GM21825 (cell line): Measurements from ENCODE around the gene CPB2.

Source experiments
- ATAC-seq: cut with Tn5 transposase; IDR thresholded peaks from one replicate; pipeline ENCODE4 v1.9.1; 2021; ENCODE audit warnings: mild to moderate bottlenecking, moderate library complexity; ENCODE audit not compliant: unreplicated experiment

Gene CPB2

GRCh38 chr13:46101002-46101401 lies 3.8 kb downstream of the CPB2 start:
- ATAC-seq = no peak

DNA sequence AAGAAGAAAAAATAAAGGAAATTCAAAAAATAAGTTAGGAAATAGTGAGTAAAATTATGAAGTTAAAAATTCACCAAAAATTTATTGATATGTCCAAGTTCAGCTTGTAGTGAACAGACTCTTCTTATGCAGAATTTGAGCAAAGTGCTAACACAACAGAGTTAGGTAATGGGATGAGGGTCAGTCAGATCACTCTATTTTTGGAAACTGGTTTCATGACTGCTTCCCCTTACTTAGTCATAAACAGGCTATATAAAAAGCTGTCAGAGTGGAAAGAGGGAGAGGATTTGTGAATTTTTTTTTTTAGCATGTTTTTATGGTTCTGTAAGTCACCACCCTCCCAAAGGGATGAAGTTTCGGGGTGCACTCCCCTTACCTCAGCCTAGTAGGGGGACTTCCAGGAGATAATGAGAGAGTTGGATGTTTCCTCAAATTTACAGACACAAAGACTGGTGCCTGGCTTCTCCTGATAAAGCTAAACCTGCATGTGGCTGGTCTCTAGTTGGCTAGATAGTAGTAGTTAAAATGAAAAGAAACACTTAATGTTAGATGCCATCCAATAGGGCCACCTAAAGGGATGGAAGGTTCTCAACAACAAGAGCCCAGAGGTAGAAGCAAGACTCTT lies 4.5 kb downstream of the CPB2 start:
- ATAC-seq = peak; percentile 48

- no peak for ATAC-seq
Measured at GRCh38 chr13:46097663-46098062, 7.2 kb downstream of the CPB2 start.

GRCh38 chr13:46097015-46097414 lies 7.8 kb downstream of the CPB2 start:
- ATAC-seq = no peak

- no peak for ATAC-seq
Measured at GRCh38 chr13:46094478-46094877, 10.4 kb downstream of the CPB2 start.

DNA sequence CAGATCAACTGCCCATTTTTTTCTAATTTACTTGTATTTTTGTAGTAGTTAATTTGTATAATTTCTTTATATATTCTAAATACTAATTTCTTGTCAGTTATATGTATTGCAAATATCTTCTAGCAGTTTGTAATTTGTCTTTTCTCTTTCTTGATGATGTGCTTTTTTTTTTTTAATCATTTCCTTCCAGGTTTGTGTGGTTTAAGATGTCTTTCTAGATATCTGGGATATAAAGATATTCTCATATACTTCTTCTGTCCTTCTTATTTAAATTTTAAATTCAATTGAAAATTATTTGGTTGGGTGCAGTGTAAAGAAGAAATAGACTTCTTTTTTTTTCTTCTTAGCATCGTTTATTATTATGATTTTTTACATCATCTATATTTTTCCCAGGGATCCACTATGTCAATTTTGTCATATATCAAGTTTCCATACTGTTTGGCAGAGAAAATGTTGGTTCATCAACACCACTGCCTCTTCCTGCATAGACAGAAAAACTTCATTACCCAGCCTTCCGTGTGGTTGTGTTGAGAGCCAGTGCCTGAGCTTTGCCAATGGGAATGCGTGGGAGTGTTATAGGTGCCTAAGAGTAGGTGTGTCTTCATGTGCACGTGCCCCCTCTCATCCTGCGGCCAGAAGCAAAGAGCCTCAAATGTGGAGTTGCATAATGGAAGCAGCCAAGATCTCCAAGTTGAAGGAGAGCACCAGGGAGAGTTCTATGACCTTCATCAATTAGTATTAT lies 15.8 kb downstream of the CPB2 start:
- ATAC-seq = no peak

DNA sequence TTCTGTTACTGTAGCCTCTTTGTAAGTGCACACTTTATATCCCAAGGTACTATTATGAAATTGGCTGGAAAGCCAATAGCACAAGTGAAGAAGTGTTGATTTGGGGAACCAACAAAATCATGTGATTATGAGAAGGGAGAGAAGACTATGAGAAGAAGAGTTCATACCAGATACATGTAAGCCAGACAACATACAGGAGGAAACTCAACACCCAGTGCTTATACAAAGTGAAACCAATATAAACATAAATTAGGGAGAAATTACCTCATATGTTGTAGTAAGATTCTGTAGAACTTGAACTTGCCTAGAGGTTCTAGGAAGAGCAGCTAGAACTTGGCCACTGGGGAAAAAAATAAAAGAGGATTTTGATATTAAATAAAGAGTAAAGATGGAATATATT lies 17.4 kb downstream of the CPB2 start:
- ATAC-seq = no peak

- ATAC-seq = no peak
Measured at GRCh38 chr13:46086985-46087384, 17.8 kb downstream of the CPB2 start.

GRCh38 chr13:46086421-46086922 lies 18.4 kb downstream of the CPB2 start:
- no peak for ATAC-seq

DNA sequence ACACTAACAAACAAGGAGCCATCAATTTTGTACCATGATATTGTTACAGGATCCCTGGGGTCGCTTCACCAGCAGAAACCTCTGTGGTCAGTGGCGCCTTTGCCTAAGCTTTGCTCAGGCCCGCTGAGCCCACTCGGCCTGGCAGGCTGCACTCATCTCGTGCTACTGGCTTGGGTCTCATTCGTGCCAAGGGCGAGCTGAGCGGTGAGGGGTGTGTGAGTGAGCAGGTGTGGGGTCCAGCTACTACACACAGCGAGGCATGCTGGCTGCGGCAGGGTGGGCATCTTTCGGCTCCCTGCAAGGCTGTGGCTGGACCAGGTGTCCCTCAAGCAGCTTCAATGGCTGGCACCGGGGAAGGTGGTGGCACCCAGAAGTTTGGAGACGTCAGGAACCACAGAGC lies 19.1 kb downstream of the CPB2 start:
- ATAC-seq = no peak

- no peak for ATAC-seq
Measured at GRCh38 chr13:46082324-46082723, 22.5 kb downstream of the CPB2 start.

DNA sequence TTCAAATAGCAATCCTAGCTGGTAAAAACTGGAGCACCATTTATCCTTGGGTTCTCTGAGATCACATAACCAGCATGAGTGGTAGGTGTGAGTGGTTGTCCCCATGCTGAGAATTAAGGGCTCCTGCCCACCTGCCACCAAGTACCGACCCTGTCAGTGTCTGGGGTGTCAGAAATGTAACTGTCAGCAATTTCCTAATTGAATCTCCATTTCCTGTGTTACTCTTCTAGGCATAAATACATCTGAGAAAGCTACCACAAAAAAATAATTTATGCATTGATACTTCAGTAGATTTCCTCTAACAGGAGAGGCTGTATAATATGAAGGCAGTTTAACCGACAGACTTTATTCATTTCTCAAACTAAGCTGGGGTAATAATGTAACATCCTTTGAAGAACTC lies 25.1 kb downstream of the CPB2 start:
- ATAC-seq = no peak

DNA sequence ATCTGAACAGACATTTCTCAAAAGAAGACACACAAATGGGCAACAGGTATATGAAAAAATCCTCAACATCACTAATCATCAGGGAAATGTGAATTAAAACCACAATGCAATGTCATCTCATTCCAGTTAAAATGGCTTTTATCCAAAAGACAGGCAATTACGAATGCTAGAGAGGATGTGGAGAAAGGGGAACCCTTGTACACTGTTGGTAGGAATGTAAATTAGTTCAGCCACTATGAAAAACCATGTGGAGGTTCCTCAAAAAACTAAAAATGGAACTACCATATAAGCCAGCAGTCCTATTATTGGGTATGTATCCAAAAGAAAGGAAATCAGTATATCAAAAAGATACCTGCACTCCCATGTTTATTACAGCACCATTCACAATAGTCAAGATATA lies 27.6 kb downstream of the CPB2 start:
- ATAC-seq = no peak

- ATAC-seq = no peak
Measured at GRCh38 chr13:46076827-46077226, 28.0 kb downstream of the CPB2 start.

DNA sequence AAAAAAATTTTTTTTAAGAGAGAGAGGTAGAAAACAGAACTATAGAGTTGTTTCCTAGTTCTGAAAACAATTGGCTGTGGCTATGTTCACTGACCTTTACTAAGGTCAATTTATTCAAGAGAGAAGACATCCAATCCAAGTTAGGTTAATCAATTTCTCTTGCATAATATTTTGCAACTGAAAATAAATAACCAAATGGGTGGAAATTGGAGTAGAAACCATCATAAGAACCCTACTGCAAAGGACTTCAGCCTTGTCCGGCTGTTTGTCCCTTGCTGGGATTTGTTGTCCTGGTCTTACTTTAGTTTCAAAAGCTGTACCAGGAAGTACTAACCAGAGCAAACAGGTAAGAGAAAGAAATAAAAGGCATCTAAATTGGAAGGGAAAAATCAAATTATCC lies 29.0 kb downstream of the CPB2 start:
- ATAC-seq = no peak

- peak; percentile 85 for ATAC-seq
Measured at GRCh38 chr13:46071590-46072249, 33.1 kb downstream of the CPB2 start.

- ATAC-seq = no peak
Measured at GRCh38 chr13:46063292-46063691, 41.5 kb downstream of the CPB2 start.

GRCh38 chr13:46062185-46062584 lies 42.6 kb downstream of the CPB2 start:
- ATAC-seq = no peak

DNA sequence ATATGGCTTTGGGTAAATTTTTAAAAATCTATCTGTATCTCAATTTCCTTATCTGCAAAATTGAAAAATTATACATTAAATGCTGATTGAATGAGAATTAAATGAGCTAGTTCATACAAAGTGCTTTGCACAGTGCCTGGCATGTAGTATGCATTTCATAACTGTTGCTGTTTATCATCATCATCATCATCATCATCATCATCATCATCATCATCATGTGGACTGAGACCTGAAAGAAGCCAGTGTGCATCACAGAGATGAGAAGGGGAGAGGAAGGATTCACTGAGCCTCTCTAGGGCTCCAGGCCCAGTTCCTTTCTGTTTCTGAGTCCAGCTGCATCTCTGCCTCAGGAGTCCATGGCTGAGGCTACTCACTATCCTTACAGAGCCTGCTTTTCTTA lies 45.4 kb downstream of the CPB2 start:
- ATAC-seq = no peak

GRCh38 chr13:46058268-46058667 lies 46.6 kb downstream of the CPB2 start:
- ATAC-seq = no peak

- ATAC-seq = no peak
Measured at GRCh38 chr13:46057256-46058015, 47.4 kb downstream of the CPB2 start.
